Muscle of arm (tissue), 14 donors: ENCODE measurements around the gene LRRC73. TPM values are rescaled to one million over a fixed set of nuclear protein-coding genes. Genes with fewer than 3 reads are reported as not detected.
"Not testable (repeated sequence)": the region's sequence is repeated elsewhere in the genome, so short reads cannot be mapped to it uniquely, and the experiment has no call there.

Source experiments
- DNase-seq: peaks from one replicate; pipeline ENCODE4 v3.0.0-alpha.2; 2013
- long read RNA-seq, 11 donors: transcript quantifications; one replicate each; lab custom pipeline, GENCODE V29; 2026
- polyA plus RNA-seq, 12 donors: library from polyadenylated mRNA; unstranded; fragments of 120-200 nt; gene quantifications; one replicate each; pipeline ENCODE4 v1.2.1, GENCODE V29; 2013; ENCODE audit not compliant: insufficient read length in 12 of 12

Gene LRRC73, protein sequence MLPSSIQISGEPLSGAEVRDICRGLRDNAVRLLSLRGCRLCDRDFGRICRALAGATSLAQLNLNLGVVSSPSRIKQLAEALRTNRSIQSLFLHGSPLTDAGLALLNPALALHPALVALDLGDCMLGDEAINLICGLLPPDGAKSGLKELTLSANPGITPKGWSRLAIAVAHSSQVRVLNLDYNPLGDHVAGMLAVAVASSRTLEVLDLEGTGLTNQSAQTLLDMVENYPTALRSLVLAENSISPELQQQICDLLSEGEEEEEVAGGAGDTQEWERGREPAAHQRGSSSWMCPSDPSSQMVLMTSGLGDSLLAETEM
- polyA plus RNA-seq = under 1 TPM in 7 of 12 donors, not detected in 5; 0.10 to 0.18 (median 0.13) TPM
- long read RNA-seq, donor 1, partial matches to known transcripts = 0 of 1 reads
- long read RNA-seq, donor 1, other reads (novel, unspliced or antisense) = 0 of 1 reads
- long read RNA-seq, donor 2 = 0 reads
- long read RNA-seq, donor 3, partial matches to known transcripts = 0 of 1 reads
- long read RNA-seq, donor 3, other reads (novel, unspliced or antisense) = 0 of 1 reads
- long read RNA-seq, donor 4 = 0 reads
- long read RNA-seq, donor 5 = 0 reads
- long read RNA-seq, donor 6 = 0 reads
- long read RNA-seq, donor 7 = 0 reads
- long read RNA-seq, donor 8 = 0 reads
- long read RNA-seq, donor 9 = 0 reads
- long read RNA-seq, donor 10 = 0 reads
- long read RNA-seq, donor 11 = 0 reads

DNA sequence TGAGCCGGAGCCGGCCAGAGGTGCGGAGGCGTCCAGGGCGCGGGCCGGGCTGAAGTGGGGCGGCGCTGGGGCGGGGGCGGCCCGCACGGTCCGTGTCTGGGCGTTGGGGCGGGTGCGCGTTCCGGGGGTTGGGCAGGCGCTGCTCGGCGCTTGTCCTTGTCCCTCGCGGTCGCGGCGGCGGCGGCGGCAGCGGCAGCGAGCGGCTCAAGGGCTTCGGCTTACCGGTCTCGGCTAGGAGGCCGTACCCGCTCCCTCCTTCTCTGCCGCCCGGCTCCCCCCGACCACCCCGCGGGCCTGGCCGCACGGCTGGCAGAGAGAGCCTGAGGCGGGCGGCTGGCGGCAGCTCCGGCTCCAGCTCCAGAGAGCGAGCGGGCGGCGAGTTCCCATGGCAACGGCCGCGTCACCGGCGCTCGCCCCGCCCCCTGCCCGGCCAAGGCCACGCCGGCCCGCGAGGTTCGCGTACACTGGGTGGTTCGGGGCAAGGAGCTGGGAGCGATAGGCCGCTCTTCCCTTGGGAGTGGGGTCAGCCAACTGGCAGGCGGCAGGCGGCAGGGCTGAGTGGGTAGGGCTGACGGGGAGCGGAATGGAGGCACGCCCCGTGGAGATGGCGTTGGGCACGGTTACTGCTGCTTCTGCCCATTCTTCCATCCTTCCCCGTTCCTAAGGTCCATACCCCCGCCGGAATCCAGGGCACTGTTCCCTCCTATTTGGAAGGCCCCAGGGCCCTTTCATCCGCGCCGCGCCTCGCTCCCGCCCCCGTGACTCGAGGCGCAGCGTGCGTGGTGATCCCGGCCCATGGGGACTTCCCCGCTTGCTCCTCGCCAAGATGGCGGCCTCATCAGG lies at the start of gene LRRC73:
Gene LRRC73 (minus strand): TSS at position 363 of the 843 bp plus-strand sequence. CDS start 561 bp downstream, outside the sequence.
- DNase-seq = peak; percentile 77

DNA sequence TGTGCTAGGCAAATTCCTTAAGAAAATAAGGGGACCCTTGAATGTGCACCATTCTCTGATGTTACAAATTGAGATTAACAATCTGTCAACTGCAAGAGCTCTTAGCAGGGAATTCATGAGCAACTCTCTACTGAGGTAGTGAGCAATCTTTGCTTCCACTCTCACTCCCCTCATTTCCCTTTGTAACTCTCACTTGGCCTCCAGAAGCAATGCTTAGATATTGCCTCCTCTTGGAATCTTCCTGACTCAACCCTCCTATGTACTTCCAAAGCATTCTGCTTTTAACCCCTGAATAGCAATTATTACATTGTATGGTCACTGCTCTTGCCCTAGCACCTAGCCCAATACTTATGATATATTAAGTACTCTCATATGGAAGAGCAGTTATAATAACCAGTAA lies 49.2 kb upstream of the LRRC73 start:
- DNase-seq = no peak

DNA sequence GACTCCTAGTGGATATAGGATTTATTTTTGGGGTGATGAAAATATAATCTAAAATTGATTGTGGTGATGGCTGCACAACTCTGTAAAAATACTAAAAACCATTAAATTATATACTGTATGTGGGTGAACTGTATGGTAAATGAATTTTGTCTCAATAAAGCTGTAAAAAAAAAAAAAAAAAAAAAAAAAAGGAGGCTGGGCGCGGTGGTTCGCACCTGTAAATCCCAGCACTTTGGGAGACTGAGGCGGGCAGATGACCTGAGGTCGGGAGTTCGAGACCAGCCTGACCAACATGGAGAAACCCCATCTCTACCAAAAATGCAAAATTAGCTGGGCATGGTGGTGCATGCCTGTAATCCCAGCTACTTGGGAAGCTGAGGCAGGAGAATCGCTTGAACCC lies 47.5 kb upstream of the LRRC73 start:
- DNase-seq = not testable (repeated sequence)

DNA sequence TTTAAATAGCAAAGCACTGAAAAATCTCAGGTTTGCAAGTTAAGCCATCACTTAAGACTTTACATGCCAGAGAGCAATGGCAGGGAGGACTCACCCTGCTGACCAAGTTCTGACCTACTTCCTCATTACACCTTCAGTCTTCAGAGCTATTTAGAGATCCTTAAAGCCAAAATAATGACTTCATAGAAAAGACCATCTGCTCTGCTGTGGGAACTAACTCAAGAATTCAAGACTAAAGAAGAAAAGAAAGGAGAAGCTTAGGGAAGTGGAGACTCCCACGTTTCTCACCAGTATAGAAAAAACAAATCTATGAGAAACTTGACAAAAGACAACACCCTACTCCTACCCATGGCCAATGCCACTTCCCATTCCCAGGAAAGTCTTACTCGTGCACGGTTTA lies 37.1 kb upstream of the LRRC73 start:
- DNase-seq = no peak

DNA sequence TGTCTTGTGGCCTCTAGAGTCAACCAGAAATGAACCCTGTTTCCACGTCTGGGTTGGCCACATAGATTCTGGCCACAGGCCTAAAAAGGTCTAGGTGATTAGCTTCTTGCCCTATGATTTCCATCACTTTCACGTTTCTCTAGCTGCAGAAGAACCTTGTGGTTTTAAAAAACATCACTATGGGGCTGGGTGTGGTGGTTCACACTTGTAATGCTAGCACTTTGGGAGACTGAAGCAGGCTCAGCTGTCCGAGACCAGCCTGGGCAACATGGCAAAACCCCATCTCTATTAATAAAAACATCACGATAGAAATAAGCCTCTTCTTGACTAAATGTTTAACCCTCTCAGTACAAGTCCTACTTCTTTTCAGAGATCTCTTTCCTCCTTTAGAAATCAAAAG lies 34.3 kb upstream of the LRRC73 start:
- no peak for DNase-seq

DNA sequence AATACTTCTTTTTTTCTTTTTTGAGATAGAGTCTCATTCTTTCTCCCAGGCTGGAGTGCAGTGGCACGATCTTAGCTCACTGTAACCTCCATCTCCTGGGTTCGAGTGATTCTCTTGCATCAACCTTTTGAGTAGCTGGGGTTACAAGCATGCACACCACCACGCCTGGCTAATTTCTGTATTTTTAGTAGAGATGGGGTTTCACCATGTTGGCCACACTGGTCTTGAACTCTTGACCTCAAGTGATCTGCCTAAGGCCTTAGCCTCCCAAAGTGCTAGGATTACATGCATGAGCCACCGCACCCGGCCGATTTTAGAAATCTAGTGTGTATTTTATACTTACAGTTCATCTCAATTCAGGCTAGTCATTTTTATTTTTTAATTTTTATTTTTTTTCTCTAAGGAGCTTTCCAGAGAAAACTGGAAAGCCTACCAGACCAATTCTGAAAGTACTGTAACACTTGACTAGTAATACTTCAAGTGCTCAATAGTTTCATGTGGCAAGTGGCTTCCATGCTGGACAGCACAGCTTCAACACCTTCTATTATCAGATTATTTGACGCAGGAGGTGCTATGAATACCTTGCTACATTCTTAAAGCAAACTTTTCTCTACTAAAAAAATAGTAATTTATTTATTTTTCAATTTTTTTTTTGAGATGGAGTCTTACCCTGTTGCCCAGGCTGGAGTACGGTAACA lies 31.8 kb upstream of the LRRC73 start:
- DNase-seq = no peak

DNA sequence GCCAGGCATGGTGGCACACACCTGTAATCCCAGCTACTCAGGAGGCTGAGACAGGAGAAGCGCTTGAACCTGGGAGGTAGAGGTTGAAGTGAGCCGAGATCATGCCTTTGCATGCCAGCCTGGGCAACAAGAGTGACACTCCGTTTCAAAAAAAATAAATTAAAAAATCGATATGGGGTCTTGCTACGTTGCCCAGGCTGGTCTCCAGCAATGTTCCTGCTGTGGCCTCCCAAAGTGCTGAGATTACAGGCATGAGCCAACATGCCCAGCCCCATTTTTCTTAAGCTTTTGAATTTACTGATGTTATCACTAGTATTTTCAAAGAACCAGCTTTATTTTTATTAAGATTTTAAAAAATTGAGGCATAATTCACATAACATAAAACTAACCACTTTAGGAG lies 30.4 kb upstream of the LRRC73 start:
- DNase-seq = no peak

DNA sequence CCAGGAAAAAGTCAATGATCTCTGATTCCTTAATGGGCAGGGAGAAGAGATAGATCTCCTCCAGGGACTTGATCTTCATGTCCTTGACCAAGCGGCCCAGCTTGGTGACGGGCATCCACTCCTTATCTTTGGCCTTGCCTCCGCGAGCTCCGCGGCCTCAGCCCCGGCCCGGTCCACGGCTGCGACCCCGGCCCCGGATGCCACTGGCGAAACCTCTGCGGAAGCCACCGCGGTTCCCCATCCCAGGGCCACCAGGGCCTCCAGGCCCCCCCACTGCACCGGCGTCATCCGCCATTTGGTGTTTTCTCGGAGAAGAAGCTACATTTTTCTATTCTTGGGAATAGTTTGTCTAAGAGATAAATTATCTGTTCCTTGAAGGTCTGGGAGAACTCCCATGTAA lies 29.3 kb upstream of the LRRC73 start:
- not testable (repeated sequence) for DNase-seq

DNA sequence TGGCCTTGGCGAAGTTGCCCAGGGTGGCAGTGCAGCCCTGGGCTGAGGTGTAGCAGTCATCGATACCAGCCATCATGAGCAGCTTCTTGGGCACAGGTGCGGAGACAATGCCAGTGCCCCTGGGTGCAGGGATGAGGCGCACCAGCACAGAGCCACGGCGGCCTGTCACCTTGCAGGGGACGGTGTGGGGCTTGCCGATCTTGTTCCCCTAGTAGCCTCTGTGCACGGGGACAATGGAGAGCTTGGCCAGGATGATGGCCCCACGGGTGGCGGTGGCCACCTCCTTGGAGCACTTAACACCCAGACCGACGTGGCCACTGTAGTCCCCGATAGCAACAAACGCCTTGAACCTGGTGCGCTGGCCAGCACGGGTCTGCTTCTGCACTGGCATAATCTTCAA lies 28.8 kb upstream of the LRRC73 start:
- not testable (repeated sequence) for DNase-seq

DNA sequence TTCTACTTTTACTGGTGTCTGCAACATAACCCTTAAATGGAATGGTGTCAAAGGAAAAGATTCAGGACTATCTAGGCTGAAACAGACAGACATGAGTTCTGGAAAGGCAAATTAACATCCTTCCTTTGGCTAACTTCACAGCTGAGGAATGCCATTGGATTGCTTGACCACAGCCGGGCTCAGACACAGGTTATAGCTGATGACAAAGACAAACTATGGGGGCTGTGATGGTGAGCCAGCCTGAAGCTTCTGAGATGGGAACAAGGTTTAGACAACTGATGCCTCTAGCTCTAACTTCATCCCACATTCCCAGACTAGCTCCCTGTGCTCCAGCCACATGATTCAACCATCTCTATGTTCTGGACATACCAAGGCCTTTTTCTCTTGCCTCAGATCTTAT lies 22.1 kb upstream of the LRRC73 start:
- DNase-seq = no peak

DNA sequence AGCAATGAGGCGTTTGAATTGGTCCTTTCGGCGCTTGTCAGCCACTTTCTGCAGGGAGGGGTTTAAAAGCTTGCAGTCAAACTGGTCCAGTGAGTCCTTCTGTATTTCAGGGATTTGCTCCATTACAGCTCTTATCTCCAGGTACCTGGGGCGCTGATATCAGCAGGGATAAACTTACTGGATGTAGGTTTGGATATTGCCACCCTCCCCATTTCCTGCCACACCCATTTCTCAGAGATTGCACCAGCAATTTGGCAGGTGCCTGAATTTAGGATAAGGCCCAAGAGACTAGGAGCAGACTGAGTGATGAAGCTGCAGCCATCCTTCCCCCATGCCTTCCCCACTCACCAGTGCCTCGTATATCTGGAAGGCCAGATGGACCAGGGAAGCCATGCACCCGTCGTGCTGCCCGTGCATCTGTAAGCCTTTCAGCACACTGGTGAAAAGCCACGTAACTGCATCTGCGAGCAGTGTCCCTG lies 14.4 kb upstream of the LRRC73 start:
- DNase-seq = no peak

DNA sequence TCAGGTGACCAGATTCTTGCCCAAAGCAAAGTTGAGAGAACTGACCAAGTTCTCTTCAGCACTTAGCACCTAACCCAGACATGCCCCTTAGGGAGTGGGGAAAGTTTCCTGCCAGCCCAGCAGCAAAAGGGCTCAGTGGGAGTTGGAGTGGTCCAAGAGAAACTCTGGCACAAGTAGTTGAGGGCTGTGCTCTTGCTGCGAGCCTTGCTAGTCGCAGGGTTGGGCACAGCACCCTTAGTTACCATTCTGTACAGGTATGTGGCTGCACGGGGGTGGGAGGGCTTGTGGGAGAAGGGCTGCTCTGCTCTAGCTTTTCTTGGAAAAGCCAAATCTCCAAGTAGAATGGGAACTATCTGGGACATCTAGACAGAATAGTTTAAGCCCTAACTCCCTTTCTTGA lies 13.1 kb upstream of the LRRC73 start:
- no peak for DNase-seq

DNA sequence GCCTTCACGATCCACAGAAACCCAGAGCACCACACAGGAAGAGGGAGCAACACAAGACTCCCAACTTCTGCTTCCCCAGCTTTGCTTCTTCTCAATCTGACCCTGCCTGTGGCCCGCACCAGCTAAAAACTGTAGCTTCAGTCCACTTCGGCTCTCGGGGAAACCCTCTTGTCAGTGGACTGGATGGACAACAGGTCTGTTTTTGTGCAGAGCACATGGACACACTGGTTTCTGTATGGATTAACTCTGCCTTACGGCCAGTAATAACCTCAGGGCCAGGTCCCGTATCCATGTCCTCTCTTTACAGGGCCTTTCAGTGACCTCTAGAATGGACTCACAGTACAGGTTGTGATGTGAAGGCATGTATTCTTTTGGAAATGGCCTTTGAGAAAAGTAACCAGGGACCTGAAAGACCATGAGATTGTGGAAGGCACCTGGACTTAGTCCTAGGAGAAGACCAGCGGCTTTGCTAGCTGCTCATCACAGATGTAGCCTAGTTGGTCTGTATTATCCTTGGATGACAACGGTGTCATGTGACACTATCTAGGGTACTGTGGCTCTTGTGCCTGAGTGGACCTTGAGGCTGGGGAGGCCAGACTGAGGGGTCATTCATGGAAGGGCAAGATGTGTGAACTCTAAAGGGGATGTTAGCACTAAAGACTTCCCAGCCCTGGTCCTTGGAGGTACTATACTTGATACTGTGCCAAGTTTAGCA lies 12.6 kb upstream of the LRRC73 start:
- DNase-seq = no peak

DNA sequence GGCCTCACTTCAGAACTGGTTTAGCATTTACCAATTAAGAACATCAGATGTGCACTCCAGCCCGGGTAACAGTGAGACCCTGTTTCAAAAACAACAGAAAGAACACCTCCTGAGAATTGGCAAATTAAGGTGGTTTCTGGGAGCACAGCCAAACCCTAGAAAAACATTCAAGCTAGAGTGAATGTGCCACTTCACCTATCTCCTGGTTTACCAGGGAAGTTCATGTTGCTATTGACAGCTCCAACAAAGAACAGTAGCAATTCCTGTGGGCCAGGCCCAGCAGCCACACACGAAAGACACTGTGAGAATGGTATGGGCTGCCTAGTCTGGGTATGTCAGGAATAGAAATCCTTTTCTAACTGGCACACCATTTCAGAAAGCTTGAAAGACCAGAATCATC lies 11.7 kb upstream of the LRRC73 start:
- no peak for DNase-seq

DNA sequence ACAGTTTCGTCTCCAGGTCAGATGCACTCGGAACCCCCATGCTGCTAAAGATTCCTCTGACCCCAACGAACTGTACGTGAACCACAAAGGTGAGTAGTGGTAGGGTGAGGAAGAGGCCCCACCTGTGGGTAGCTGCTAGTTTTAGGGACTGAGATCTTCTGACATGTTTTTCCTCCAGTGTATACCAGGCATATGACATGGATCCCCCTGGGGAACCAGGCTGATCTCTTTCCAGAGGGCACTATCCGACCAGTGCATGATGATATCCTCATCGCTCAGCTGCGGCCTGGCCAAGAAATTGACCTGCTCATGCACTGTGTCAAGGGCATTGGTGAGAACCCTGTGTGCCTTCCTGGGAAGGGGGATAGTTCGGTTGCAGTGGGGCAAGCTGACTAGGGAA lies 10.0 kb upstream of the LRRC73 start:
- DNase-seq = no peak

DNA sequence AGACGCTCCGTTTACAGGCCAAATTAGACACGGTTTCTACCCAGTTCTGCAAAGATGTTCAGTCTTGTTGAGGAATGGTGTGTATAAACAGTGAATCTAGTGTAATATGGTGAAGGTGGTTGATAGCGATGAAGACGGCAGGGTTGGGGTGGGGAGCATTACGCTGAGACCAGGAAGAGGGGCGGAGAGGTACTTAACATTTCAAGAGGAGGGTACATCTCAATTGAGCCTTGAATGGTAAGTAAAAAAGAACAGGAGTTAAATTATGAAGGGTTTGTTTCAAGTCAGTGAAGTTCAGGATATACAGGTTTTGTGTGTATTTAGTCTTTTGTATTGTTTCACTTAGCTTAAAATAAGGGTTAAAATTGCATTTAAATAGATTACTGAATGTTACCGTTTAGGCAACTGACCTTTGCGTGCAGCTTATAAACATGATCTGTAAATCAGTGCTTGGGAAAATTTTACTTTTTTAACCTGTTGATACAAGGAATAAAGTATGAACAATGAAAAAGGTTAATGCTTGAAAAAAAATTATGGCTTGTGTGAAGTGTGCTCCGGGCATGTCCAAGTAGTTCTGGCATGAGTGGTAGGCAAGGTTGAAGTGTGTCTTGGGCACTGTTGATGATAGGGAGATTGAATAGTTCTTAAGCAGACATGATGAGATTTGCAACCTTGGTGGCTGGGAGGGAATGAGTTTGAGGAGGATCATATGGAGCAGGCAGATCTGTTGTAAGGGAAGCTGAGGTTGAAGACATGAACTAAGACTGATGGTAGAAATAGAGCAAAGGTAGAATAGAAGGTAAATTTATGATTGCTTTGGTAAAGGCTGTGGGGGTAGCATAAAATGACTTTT lies 7.6 kb upstream of the LRRC73 start:
- no peak for DNase-seq

DNA sequence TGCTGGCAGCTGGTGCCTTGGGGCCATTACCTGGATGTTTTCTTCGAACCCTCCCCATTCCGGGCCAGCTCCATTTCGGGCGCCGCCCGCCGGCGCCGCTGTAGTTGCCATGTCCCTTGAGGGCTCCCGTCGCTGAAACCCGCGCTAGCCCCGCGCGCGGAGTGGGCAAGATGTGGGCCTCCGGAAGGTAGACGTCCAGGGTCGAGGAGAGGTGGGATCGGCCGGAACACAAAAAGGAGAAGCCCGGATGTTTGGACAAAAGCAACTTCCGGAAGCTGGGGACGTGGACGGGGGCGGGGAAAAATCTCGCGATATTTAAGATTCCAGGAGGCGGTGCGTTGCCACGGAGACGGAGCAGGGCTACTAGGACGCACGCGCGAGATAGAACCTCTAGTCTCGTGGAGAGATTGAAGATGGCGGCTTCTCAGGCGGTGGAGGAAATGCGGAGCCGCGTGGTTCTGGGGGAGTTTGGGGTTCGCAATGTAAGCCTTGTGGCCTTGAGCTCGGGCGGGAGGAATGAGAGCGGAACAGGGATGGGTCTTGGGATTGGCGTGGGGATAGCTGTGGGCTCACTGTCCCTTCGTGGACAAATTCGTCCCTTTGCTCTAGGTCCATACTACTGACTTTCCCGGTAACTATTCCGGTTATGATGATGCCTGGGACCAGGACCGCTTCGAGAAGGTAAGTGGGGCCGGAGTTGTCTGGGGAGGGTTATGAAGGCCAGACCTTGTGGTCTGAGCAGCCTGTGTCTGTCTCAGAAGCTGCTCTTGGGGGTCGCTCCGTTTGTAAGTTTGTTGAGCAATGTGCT lies 6.8 kb upstream of the LRRC73 start, which contains the start of the genes POLR1C and YIPF3:
Gene POLR1C (plus strand): TSS at position 393 of the 808 bp plus-strand sequence. CDS start 21 bp downstream, at position 414.
Gene YIPF3 (minus strand): TSS at position 230 of the 808 bp plus-strand sequence. CDS start 119 bp downstream, at position 111.
- DNase-seq = peak; percentile 97

DNA sequence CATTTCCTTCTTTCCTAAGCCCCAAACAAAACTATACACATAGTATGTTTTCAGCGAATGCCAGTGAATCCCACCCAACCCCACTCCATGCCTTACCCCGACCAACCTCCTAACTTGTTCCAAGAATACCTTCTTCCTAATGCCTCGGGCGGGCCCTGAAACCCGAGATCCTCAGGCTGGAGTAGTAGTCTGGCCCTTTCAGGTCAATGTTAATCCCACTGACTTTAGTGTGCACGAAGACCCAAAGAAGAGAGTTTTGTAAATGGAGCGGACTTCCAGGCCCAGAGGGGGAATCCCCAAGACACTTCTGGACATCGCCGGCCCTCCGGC lies 6.2 kb upstream of the LRRC73 start:
- DNase-seq = no peak

DNA sequence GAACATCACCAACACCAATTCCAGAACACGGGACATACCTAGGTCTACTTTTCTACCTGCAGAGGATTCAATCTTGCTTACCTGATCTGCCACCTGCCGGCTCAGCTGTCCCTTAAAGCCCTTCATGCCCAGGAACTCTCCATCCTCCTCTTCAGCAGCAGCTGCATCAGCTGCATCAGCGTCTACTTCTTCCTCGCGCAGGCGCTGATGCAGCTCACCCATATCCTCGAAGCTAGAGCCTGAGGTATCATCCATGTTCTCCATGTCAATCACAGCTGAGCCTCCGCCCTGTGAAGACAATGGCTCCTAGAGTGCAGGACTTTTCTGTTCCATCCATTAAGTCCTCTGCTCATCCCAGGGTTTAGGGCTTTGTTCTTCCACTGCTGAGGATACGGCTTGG lies 5.7 kb upstream of the LRRC73 start:
- no peak for DNase-seq
